Astrocyte (in vitro differentiated cells and primary cell): ENCODE data around the gene DNAJC5.
"Not testable (repeated sequence)": the region's sequence is repeated elsewhere in the genome, so short reads cannot be mapped to it uniquely, and the experiment has no call there.

Experiments
- CTCF ChIP-seq: IDR thresholded peaks from 2 replicates; pipeline ENCODE4 v1.5.1; 2011; ENCODE audit warnings: low read depth, mild to moderate bottlenecking, inconsistent platforms, low read length, moderate library complexity; ENCODE audit not compliant: insufficient read depth
- EZH2 ChIP-seq: IDR thresholded peaks from 2 replicates; pipeline ENCODE4 v1.6.1; 2012; ENCODE audit warnings: mild to moderate bottlenecking, low read length, inconsistent platforms; ENCODE audit not compliant: insufficient read depth

DNA sequence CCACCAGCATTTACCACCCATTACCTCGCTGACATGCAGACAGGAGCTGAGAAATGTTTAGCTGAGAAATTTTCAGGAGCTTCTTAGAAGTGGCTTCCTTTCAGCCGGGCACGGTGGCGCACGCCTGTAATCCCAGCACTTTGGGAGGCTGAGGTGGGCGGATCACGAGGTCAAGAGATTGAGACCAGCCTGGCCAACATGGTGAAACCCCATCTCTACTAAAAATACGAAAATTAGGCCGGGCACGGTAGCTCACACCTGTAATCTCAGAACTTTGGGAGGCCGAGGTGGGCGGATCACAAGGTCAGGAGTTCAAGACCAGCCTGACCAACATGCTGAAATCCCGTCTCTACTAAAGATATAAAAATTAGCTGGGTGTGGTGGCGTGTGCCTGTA, 43.4 kb upstream of the DNAJC5 start:
- TF ChIP-seq CTCF, EZH2: not testable (repeated sequence)
